Fibroblast of skin of left biceps (primary cell): ENCODE measurements around the gene LDHA.
"Not testable (repeated sequence)": the region's sequence is repeated elsewhere in the genome, so short reads cannot be mapped to it uniquely, and the experiment has no call there.

Experiments
- DNase-seq, 2 experiments: peaks; one replicate each; pipeline ENCODE4 v3.0.0-alpha.2; 2013; ENCODE audit warnings: low read depth in 2 of 2

The LDHA gene

GRCh38 chr11:18394928-18395734 lies 768 bp downstream of the LDHA start:
- no peak for DNase-seq

GRCh38 chr11:18395735-18396504 lies 1.6 kb downstream of the LDHA start:
- peak; percentile 98 to 99 for DNase-seq

GRCh38 chr11:18397921-18398320 lies 3.6 kb downstream of the LDHA start:
- no peak for DNase-seq

- not testable (repeated sequence) for DNase-seq
Observed at GRCh38 chr11:18401077-18401476, 6.7 kb downstream of the LDHA start.

GRCh38 chr11:18404062-18404461 lies 9.7 kb downstream of the LDHA start:
- no peak for DNase-seq

- DNase-seq, result not testable (repeated sequence)
Observed at GRCh38 chr11:18407400-18407799, 13.0 kb downstream of the LDHA start.

GRCh38 chr11:18408558-18409291 lies 14.4 kb downstream of the LDHA start:
- no peak for DNase-seq

GRCh38 chr11:18416459-18416858 lies 22.1 kb downstream of the LDHA start:
- DNase-seq, result no peak

- no peak for DNase-seq
Observed at GRCh38 chr11:18419040-18419439, 24.7 kb downstream of the LDHA start.

GRCh38 chr11:18420067-18420466 lies 25.7 kb downstream of the LDHA start:
- no peak for DNase-seq

- no peak for DNase-seq
Observed at GRCh38 chr11:18427240-18427639, 32.9 kb downstream of the LDHA start.

- no peak for DNase-seq
Observed at GRCh38 chr11:18429332-18429731, 35.0 kb downstream of the LDHA start.

- DNase-seq, result no peak
Observed at GRCh38 chr11:18438691-18439090, 44.3 kb downstream of the LDHA start.

GRCh38 chr11:18449251-18449650 lies 54.9 kb downstream of the LDHA start:
- DNase-seq, result no peak

- DNase-seq, result no peak
Observed at GRCh38 chr11:18452927-18453326, 58.6 kb downstream of the LDHA start.

GRCh38 chr11:18455686-18456372 lies 61.5 kb downstream of the LDHA start, which contains the start of gene LDHAL6A:
Gene LDHAL6A, plus strand, starts transcription at chr11:18455856. Its CDS starts 825 bp downstream, at chr11:18456681.
- no peak for DNase-seq

- DNase-seq, result no peak
Observed at GRCh38 chr11:18457450-18457849, 63.1 kb downstream of the LDHA start.
